NCI-H748 treated with DMSO at 0.1 percent for 48 hours (cell line): ENCODE data around the gene SEMA5A.
"Not testable (repeated sequence)": the region's sequence is repeated elsewhere in the genome, so short reads cannot be mapped to it uniquely, and the experiment has no call there.

Experiments
- DNase-seq: peaks from one replicate; lab custom pipeline; 2025; lab: John Stamatoyannopoulos, UW

SEMA5A gene

DNA sequence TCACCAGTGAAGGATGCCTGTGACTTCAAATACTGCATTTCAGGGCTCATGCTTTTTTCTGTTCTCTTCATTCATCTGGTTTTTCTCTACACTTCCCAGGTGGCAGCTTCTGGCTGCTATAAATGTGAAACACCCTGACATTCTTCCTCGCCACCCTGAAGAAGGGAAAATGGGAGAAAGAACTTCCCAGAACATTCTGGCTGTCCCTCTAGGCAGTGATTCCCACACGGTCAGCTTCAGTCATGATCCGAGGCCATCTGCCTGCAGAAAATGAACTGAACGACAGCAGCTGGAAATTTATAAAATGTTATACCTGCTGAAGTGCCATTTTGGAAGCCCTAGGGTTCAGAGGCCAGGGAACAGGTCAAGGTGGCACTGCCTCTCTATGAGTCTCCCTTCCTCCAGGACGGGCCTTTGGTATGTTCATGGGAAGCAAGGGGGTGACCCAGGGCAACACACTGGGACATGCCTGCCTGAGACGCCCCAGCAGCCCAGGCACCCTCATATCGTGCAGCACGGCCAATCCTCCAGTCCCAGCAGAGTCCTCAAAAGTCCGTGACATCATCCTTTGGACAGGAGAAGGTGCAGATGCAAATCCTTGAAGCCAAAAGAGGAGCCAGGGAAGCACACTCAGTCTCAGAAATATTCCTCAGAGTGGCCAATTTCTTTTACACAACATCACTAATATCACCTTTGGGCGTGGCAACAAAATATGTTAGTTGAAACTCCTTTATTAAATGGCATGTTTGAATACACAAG, 107.1 kb downstream of the SEMA5A start:
- no peak for DNase-seq

GRCh38 chr5:9437741-9438240, 108.1 kb downstream of the SEMA5A start:
- DNase-seq: no peak

- no peak for DNase-seq
These were observed 114.2 kb downstream of the SEMA5A start for GRCh38 chr5:9431496-9432258.

GRCh38 chr5:9431151-9431495, 114.8 kb downstream of the SEMA5A start:
- DNase-seq: no peak

GRCh38 chr5:9430306-9430705, 115.6 kb downstream of the SEMA5A start:
- DNase-seq: no peak

DNA sequence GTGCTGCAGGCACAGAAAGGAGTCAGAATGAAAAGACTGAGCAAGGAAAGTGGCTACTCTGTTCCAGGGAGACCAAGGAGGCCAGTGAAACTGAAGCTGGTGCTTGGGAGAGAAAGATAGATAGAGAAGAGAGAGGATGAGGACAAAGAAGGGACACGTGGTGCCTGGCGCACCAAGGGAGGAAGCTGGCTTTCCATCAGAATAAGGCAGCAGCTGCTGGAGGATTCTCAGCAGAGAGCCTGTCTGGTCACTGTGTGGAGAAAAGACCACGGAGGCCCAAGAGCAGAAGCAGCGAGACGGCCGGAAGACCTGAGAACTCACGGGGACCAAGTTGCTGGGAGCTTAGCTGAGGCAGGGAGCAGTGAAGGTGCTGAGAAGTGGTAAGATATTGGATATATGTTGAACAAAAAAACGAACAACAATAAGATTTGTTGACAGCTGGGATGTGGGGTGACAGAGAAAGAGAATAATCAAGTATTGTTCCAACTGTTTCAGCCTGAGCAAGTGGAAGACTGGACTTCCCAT, 116.1 kb downstream of the SEMA5A start:
- DNase-seq: no peak

DNA sequence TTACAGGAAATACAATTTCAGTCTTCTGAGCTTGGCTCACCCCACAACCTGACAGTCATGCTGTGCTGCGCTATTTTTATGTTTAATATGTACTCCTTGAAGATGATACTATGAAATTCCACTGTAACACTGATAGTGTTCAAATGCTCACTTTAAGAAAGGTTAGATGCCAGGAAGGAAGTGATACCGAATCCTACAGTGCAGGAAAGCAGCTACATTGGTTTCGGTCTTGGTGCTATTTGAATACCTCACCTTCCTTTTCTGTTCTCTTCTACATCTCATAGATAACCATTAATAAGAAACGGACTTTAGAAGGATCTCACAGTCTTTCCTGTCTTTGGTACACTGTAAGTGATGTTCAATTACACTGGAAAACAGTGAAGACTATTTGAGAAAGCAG, 117.6 kb downstream of the SEMA5A start:
- DNase-seq: no peak

GRCh38 chr5:9425710-9426109, 120.2 kb downstream of the SEMA5A start:
- no peak for DNase-seq

DNA sequence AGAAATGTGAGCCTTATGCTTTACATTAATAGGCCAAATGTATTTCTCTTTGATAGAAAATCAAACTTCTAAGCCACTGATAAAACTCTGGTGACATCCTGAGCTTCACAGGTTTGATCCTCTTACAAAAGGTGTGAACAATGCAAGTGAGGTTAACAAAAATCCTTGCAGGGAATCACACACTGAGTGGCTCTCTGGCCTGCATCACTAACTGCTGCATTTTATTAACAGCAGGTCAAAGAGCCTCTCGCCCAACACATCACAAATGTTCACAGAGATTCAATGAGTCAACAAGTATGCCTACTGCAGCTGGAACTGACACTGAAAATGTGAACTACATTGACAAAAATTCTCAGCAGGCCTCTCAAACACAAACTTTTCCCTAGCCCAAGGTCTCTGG, 122.3 kb downstream of the SEMA5A start:
- DNase-seq: no peak

GRCh38 chr5:9421884-9422283, 124.0 kb downstream of the SEMA5A start:
- DNase-seq: no peak

DNA sequence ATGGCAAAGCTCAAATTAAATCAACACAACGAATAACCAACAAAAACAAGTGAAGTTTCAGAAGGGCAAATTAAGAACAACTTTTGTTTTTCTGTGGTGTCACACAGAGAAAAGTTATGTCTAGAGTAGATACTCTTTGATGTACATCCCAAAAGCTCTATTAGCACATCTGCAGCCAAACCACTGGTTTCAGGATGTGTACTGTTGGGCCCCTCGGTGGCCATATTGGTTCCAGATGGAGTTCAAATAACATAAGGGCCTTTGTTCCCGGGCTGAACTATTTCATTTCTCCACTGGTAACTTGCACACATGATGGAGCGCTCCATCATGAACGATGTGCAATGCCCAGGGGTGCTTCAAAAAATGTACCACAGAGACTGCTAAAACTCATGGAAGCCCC, 126.1 kb downstream of the SEMA5A start:
- no peak for DNase-seq

DNA sequence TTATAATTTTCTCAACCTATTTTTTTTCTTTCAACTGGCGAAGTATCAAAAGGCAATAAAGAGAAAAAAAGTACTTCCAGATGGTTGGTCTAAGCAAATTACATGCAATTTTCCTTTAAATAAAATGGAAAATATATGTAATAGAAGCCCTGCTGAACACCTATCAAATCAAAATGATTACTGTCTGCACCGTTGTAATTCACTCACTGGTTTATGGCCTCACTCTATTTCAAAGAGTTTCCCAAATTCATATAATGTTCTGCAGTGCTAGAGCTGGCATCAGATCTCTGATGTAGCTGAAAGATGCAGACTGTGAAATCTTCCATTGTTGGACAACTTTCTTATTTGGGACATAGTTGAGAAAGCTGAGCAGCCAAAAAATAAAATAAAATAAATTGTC, 130.3 kb downstream of the SEMA5A start:
- DNase-seq: no peak

GRCh38 chr5:9415091-9415490, 130.8 kb downstream of the SEMA5A start:
- DNase-seq: no peak

DNA sequence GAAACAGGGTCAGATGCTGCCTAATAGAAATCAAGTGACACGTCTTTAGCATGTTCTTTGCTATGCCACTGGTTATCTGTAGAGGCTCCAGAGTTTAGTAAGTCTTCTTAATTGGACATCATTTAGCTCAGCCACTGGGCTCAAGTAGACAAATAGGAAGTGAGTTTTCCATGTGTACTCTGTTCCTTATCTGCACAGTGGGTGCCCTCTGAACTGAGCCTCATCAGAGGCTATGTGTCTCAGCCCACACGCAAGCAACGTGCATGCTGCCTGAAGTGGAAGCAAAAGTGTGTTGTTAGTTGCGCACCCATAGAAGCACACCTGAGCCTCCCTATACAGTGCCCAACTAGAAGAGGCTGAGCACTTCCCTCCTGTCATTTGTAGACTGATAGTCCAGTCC, 134.7 kb downstream of the SEMA5A start:
- no peak for DNase-seq

- DNase-seq: no peak
These were observed 136.4 kb downstream of the SEMA5A start for GRCh38 chr5:9409413-9409960.

DNA sequence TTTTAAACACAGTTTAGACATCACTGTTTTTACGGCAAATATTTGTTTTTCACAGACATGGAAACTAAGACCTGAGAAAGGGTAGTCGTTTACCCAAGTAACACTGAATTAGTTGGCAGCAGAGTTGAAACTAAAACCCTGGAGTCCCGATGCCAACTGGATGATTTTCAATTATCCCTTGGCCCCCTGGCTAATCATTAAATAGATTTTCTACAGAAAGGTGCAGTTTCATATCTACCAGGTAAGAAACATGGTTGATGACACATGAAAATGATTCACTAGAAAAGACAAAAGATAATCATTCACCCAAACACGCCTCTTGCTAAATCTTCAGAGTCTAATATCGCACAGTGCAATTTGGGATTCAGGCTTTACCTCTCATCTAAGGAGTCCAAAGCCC, 136.9 kb downstream of the SEMA5A start:
- no peak for DNase-seq

GRCh38 chr5:9405196-9405754, 140.6 kb downstream of the SEMA5A start:
- DNase-seq: no peak

DNA sequence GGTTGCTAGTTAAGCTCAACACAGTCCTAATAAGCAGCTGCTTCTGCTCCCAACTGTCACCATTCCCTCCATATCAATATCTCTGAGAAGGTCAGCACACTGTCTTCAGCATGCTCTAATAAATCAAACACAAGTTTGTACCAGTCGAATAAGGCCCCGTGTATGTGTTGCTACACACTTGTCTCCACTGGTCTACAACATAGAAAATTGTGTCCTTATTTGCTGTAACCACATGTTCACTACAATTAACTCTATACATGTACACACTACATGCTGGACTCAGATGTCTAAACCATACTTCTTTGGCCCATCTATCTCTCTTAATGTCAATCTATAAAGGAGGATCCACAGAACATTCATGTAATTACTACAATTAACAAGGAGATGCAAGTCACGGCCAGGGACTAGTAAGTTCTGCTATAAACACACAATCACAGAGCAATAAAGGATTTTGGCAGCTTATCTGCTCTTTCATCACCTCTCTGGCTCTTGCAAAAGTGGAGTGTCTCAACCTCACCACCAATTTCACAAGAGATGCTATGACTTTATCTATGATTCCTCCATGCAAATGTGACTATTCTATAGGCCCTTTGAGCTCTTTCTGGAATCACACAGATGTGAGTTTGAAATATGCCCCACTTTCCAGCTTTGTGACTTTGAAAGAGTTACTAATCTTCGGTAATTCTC, 143.9 kb downstream of the SEMA5A start:
- no peak for DNase-seq

DNA sequence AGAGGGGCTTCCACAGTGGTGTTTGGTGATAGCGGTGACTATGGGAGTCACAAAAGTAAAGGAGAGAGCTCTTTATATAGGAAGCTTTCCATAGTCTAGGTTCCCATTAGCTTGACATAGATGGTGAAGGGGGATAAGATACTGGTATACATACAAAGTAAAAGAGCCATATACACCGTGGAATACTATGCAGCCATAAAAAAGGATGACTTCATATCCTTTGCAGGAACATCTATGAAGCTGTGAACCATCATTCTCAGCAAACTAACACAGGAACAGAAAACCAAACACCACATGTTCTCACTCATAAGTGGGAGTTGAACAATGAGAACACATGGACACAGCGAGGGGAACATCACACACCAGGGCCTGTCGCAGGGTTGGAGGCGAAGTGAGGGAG, 146.1 kb downstream of the SEMA5A start:
- not testable (repeated sequence) for DNase-seq

DNA sequence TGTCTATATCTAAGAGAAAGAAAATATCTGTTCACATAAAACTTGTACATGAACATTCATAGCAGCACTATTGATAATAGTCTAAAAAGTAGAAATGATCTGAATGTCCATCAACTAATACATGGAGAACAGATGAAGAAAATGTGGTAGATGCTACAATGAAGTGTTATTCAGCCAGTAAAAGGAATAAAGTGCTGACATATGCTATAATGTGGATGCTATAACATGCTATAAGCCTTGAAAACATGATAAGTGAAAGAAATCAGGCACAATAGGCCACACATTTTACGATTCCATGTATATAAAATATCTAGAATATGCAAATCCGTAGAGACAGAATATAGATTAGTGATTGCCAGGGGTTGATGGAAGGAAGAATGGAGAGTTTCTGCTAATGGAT, 146.8 kb downstream of the SEMA5A start:
- DNase-seq: no peak

GRCh38 chr5:9398227-9398626, 147.6 kb downstream of the SEMA5A start:
- no peak for DNase-seq

- no peak for DNase-seq
These were observed 149.5 kb downstream of the SEMA5A start for GRCh38 chr5:9396285-9396770.
